ENCODE results near the gene PCDHGB2. TPM values are rescaled to one million over a fixed set of nuclear protein-coding genes. Genes with fewer than 3 reads are reported as not detected.

The PCDHGB2 gene
- total and polyA plus RNA-seq, 2 of the 8 experiments (the other 6 are each of a cell fraction or from before 2014, with no cell fraction given): 1.9 to 2.9 TPM

- H3K4ac ChIP-seq (replicated peaks; ENCODE audit: insufficient read length, low read depth, low read length): no peak overlapping the region
- no peaks in the 10 kb centered on the region for H3K79me2 ChIP-seq (ENCODE audit: control insufficient read depth in 1 of 2, insufficient read depth in 2 of 2, low read length in 2 of 2)
- ChIA-PET POLR2A (ENCODE audit: partially characterized antibody) (no interaction called here), CTCF (ENCODE audit: partially characterized antibody) (interaction anchor here (0.7 to 2.3 kb wide), 5 partner anchors 10 to 164 kb away, joined by 3 to 7 read pairs (median 4); partner anchors contain the start of genes PCDHGB4 and PCDHGB7)
- H3K9ac ChIP-seq (replicated peaks in 1 of 4; ENCODE audit: extremely low read depth in 1 of 4, low read depth in 3 of 4, low read length in 3 of 4): no peak overlapping the region
- no peak overlapping the region for H4K5ac ChIP-seq (ENCODE audit: insufficient read length, low read depth, low read length)
- H4K20me1 ChIP-seq (replicated peaks in 1 of 2; ENCODE audit: control insufficient read depth in 1 of 2, insufficient read depth in 2 of 2, low read length in 2 of 2): no peaks in the 10 kb centered on the region
- H3K23ac ChIP-seq (ENCODE audit: insufficient read length): no peak overlapping the region
- peaks cover 0 to 12% (median 0%) of the 10 kb centered on the region in 4 experiments; a peak in 1 of 8 replicates for H3K36me3 ChIP-seq (ENCODE audit: control insufficient read depth in 2 of 4, insufficient read depth in 4 of 4, low read length in 3 of 4)
- H3K79me1 ChIP-seq (ENCODE audit: low read depth, low read length): no peaks in the 10 kb centered on the region
- H3K4me3 ChIP-seq (ENCODE audit: extremely low read depth in 1 of 4, insufficient read depth in 2 of 4, low read depth in 3 of 4, low read length in 4 of 4): no peak overlapping the region
- FAIRE-seq (no peak), DNase-seq (ENCODE audit: low read depth in 1 of 2, low spot score in 2 of 2) (no peak)
- no peak overlapping the region for H2AK5ac ChIP-seq (ENCODE audit: low read depth, low read length)
- no peak overlapping the region for H2BK120ac ChIP-seq (replicated peaks; ENCODE audit: low read depth, low read length)
- TF ChIP-seq CEBPB (IDR thresholded peaks at IDR 0.05; ENCODE audit: low read depth, low read length) (no peak), E2F6 (IDR thresholded peaks at IDR 0.05) (no peak), SP2 (IDR thresholded peaks at IDR 0.05; ENCODE audit: low read length) (no peak), HDAC2 (IDR thresholded peaks at IDR 0.05; ENCODE audit: borderline replicate concordance in 1 of 2, low read depth in 2 of 2, low read length in 2 of 2) (no peak), CHD2 (IDR thresholded peaks at IDR 0.05; ENCODE audit: low read length) (no peak), KDM4A (IDR thresholded peaks at IDR 0.05; ENCODE audit: low read depth, low read length, severe bottlenecking) (no peak)
- no peak overlapping the region for H2BK15ac ChIP-seq (ENCODE audit: low read length)
- no peak overlapping the region for H3K4me2 ChIP-seq (ENCODE audit: insufficient read depth in 1 of 2, low read depth in 2 of 2, low read length in 2 of 2)
- H2BK12ac ChIP-seq (ENCODE audit: low read depth, low read length): no peak overlapping the region
- no peak overlapping the region for H4K91ac ChIP-seq (replicated peaks; ENCODE audit: insufficient read length, low read length)
- no peak overlapping the region for H3K14ac ChIP-seq (ENCODE audit: insufficient read length)
- peaks cover 40 to 51% of the 10 kb centered on the region in 2 experiments for H3K9me3 ChIP-seq (ENCODE audit: insufficient read depth in 2 of 2, low read depth in 1 of 2, low read length in 1 of 2)
- no peak overlapping the region for H2BK20ac ChIP-seq (ENCODE audit: low read length)
- no peaks in the 10 kb centered on the region for H3K23me2 ChIP-seq (ENCODE audit: low read depth, low read length)
- H3K4me1 ChIP-seq (replicated peaks in 1 of 4; ENCODE audit: control insufficient read depth in 3 of 4, insufficient read depth in 4 of 4, low read length in 3 of 4): no peaks in the 10 kb centered on the region
- no peaks in the 10 kb centered on the region for H3K27me3 ChIP-seq (replicated peaks in 1 of 4; ENCODE audit: control insufficient read depth in 3 of 4, extremely low read depth in 1 of 4, insufficient read depth in 3 of 4, low read length in 3 of 4)
- no peak overlapping the region for H4K8ac ChIP-seq (ENCODE audit: extremely low read depth, insufficient read depth, low read length)
- H2BK5ac ChIP-seq (ENCODE audit: low read depth, low read length): no peak overlapping the region
- no peak overlapping the region for H3K27ac ChIP-seq (ENCODE audit: low read depth, low read length)
- 95% methylated on average over 55 of the region's 61 CpGs; no CpG with 5 or more reads in 1 of the 2 experiments for WGBS, 2 experiments (ENCODE audit: extremely low coverage in 1 of 2, insufficient coverage in 1 of 2, insufficient read length in 1 of 2, insufficient replicate concordance in 2 of 2, low coverage in 1 of 2, low lambda C conversion rate in 2 of 2, missing lambda C conversion rate in 1 of 2)
- no peak overlapping the region for H3K18ac ChIP-seq (ENCODE audit: extremely low read depth, low read length)
- no peak overlapping the region for H3K56ac ChIP-seq (replicated peaks; ENCODE audit: insufficient read length, low read depth, low read length)
- no peak overlapping the region for H2AFZ ChIP-seq (ENCODE audit: low read length)
Measured at GRCh38 chr5:141399555-141400258, 39.9 kb downstream of the PCDHGB2 start.

All from H1 (cell line).